Keratinocyte (primary cell): ENCODE results near the gene POLD4. TPM values are rescaled to one million over a fixed set of nuclear protein-coding genes. Genes with fewer than 3 reads are reported as not detected.

Experiments used
- DNase-seq: peaks from one replicate; pipeline ENCODE4 v3.0.0-alpha.2; 2011; ENCODE audit warnings: low read depth, missing footprints, low spot score
- FAIRE-seq: peaks from 2 replicates; lab custom pipeline; 2011; peaks lifted over from hg19 to GRCh38; lab: Jason Lieb, UNC
- H2AFZ ChIP-seq: 2 replicates; pipeline ENCODE4 v1.6.0; 2012; ENCODE audit warnings: low read length, control low read depth, inconsistent platforms; ENCODE audit not compliant: control insufficient read depth
- H3K27ac ChIP-seq: 2 replicates; pipeline ENCODE4 v1.5.1; 2011; ENCODE audit warnings: low read length; ENCODE audit not compliant: control insufficient read depth, insufficient read depth
- H3K27me3 ChIP-seq: 3 replicates; pipeline ENCODE4 v1.6.0; 2011; ENCODE audit warnings: low read length; ENCODE audit not compliant: control insufficient read depth, insufficient read depth; ENCODE audit errors: extremely low read depth
- H3K36me3 ChIP-seq, 2 experiments: 2 replicates in 1 of 2; 3 replicates in 1 of 2; pipeline ENCODE4 v1.5.1; 2011; ENCODE audit warnings: low read length in 2 of 2, mild to moderate bottlenecking in 1 of 2; ENCODE audit not compliant: control insufficient read depth in 2 of 2, insufficient read depth in 2 of 2; ENCODE audit errors: extremely low read depth in 1 of 2
- H3K4me1 ChIP-seq: 3 replicates; pipeline ENCODE4 v1.5.1; 2011; ENCODE audit warnings: low read length; ENCODE audit not compliant: control insufficient read depth, insufficient read depth; ENCODE audit errors: extremely low read depth
- H3K4me2 ChIP-seq: 3 replicates; pipeline ENCODE4 v1.6.0; 2011; ENCODE audit warnings: low read depth, low read length; ENCODE audit not compliant: control insufficient read depth, insufficient read depth; ENCODE audit errors: extremely low read depth
- H3K4me3 ChIP-seq, 3 experiments: fragments of 200-600 bp in 1 of 3; sonication (generic) in 1 of 3; 2 replicates in 2 of 3; 3 replicates in 1 of 3; pipeline ENCODE4 v1.5.1; 2011 to 2016; ENCODE audit warnings: low read length in 3 of 3, mild to moderate bottlenecking in 3 of 3, control low read depth in 2 of 3, inconsistent platforms in 1 of 3, low read depth in 1 of 3, mixed read lengths in 1 of 3, mixed run types in 1 of 3, moderate library complexity in 1 of 3; ENCODE audit not compliant: control insufficient read depth in 2 of 3, insufficient read depth in 2 of 3; ENCODE audit errors: extremely low read depth in 1 of 3
- H3K79me2 ChIP-seq: 2 replicates; pipeline ENCODE4 v1.6.0; 2012; ENCODE audit warnings: low read length; ENCODE audit not compliant: control insufficient read depth, insufficient read depth
- H3K9ac ChIP-seq: 3 replicates; pipeline ENCODE4 v1.6.0; 2011; ENCODE audit warnings: low read length; ENCODE audit not compliant: control insufficient read depth, insufficient read depth; ENCODE audit errors: extremely low read depth
- H3K9me1 ChIP-seq: 3 replicates; pipeline ENCODE4 v1.6.0; 2011; ENCODE audit warnings: low read length; ENCODE audit not compliant: control insufficient read depth, insufficient read depth; ENCODE audit errors: extremely low read depth
- H3K9me3 ChIP-seq: 2 replicates; pipeline ENCODE4 v1.5.1; 2012; ENCODE audit warnings: low read depth, low read length; ENCODE audit not compliant: control insufficient read depth
- H4K20me1 ChIP-seq: 3 replicates; pipeline ENCODE4 v1.6.0; 2011; ENCODE audit warnings: low read length; ENCODE audit not compliant: control insufficient read depth, insufficient read depth; ENCODE audit errors: extremely low read depth
- EZH2 ChIP-seq: IDR thresholded peaks from one replicate; pipeline ENCODE4 v1.6.1; 2012; ENCODE audit warnings: inconsistent platforms, mild to moderate bottlenecking, low read length, moderate library complexity
- dilution Hi-C: fragments of 300-500 bp; cut with MboI; formaldehyde crosslinking; loops from one replicate; pipeline ENCODE4 v1.7.0; 2020; ENCODE audit warnings: low sequenced_read_pairs; ENCODE audit not compliant: extremely low pct_ligation_motif_present
- polyA plus RNA-seq, 5 experiments: library from polyadenylated mRNA; depleted of rRNA in 3 of 5; stranded (reverse) in 3 of 5; stranded (forward) in 1 of 5; unstranded in 1 of 5; fragments of >200 nt; gene quantifications; 1 replicate in 1 of 5; 2 replicates in 3 of 5; 3 replicates in 1 of 5; pipeline versions ENCODE4 v1.2.1 to v1.2.3, GENCODE V29; 2011 to 2012; ENCODE audit warnings: missing spikeins in 2 of 5, low read depth in 1 of 5, low replicate concordance in 1 of 5
- TF ChIP-seq, protein P1 (sequence below), 3 experiments: IDR thresholded peaks in 1 of 3; conservative IDR thresholded peaks in 1 of 3; optimal IDR thresholded peaks in 1 of 3; 2 replicates in 2 of 3; 3 replicates in 1 of 3; pipeline versions ENCODE3 to v1.5.1; 2011; ENCODE audit warnings: low read length in 3 of 3, mild to moderate bottlenecking in 3 of 3, moderate library complexity in 2 of 3, control low read depth in 1 of 3, inconsistent platforms in 1 of 3; ENCODE audit not compliant: insufficient read depth in 2 of 3; ENCODE audit errors: extremely low read depth in 1 of 3

Gene POLD4
- polyA plus RNA-seq, 1 donor (not counting 4 experiments of a cell fraction or from before 2014, with no cell fraction given) = 35.7 TPM

DNA sequence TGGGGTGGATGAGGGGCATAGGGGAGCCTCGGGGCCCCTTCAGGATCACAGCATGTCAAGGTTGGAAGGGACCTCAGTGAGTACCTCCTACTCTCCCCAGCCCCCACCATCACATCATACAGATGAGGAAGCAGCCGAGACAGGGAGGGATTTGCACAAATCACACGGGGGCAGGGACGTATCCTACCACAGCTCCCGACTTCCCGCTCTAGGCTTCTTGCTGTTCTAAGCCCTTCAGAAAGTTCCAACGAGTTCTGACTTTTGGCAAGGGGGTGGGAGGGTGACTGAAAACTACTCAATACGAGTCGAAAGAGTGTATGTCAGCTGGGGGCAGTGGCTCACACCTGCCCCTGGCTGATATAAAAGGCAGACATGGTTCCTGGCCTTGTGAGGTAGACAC lies 33.7 kb upstream of the POLD4 start:
- H3K36me3 ChIP-seq = no peaks in the 10 kb centered on the region
- H3K4me2 ChIP-seq = no peak overlapping the region
- dilution Hi-C loops = no loop called here
- peaks cover 6% of the 10 kb centered on the region for H3K79me2 ChIP-seq
- TF ChIP-seq, protein P1, sequence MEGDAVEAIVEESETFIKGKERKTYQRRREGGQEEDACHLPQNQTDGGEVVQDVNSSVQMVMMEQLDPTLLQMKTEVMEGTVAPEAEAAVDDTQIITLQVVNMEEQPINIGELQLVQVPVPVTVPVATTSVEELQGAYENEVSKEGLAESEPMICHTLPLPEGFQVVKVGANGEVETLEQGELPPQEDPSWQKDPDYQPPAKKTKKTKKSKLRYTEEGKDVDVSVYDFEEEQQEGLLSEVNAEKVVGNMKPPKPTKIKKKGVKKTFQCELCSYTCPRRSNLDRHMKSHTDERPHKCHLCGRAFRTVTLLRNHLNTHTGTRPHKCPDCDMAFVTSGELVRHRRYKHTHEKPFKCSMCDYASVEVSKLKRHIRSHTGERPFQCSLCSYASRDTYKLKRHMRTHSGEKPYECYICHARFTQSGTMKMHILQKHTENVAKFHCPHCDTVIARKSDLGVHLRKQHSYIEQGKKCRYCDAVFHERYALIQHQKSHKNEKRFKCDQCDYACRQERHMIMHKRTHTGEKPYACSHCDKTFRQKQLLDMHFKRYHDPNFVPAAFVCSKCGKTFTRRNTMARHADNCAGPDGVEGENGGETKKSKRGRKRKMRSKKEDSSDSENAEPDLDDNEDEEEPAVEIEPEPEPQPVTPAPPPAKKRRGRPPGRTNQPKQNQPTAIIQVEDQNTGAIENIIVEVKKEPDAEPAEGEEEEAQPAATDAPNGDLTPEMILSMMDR (optimal IDR thresholded peaks at IDR 0.05 in 1 of 3, IDR thresholded peaks at IDR 0.05 in 1 of 3, conservative IDR thresholded peaks at IDR 0.05 in 1 of 3; ENCODE audit: extremely low read depth in 1 of 3, insufficient read depth in 2 of 3, low read length in 3 of 3) = no peak
- no peak for TF ChIP-seq EZH2
- no peaks in the 10 kb centered on the region for H4K20me1 ChIP-seq
- no peaks in the 10 kb centered on the region for H3K9me1 ChIP-seq
- H2AFZ ChIP-seq = no peak overlapping the region
- H3K9ac ChIP-seq = no peak overlapping the region
- H3K27ac ChIP-seq = no peak overlapping the region
- no peak for FAIRE-seq
- no peaks in the 10 kb centered on the region for H3K9me3 ChIP-seq
- no peaks in the 10 kb centered on the region for H3K27me3 ChIP-seq
- no peak for DNase-seq
- H3K4me3 ChIP-seq = no peak overlapping the region
- peaks cover 19% of the 10 kb centered on the region for H3K4me1 ChIP-seq

DNA sequence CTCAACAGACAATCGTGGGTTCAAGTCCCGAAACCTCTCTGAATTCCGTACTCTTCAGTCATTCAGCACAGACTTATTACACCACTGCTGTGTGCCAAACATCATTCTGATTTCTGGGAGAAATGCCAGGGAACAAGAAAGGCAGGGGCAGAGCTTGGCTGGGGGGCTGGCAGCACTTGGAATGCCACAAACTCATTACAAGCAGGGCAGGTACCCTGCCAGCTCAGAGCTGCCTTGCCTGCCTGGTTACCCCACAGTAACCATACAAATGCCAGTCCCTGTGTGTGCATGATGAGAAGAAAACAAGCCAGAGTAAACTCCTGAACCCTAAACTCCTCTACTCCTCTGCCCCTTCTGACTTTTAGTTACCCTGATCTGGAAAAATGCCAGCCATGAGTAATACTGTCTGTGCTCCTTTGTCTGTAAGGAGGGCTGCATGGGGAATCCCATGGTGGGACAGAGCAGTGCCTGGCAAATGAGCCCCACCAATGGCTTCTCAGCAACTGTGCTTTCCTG lies 31.6 kb upstream of the POLD4 start:
- Histone ChIP-seq H3K4me3 (no peak overlapping the region), H3K4me1 (peaks cover 18% of the 10 kb centered on the region), H2AFZ (no peak overlapping the region), H3K4me2 (peak overlapping the region; percentile 23), H3K79me2 (no peaks in the 10 kb centered on the region), H4K20me1 (no peaks in the 10 kb centered on the region), H3K9me3 (no peaks in the 10 kb centered on the region), H3K27ac (no peak overlapping the region), H3K36me3 (no peaks in the 10 kb centered on the region), H3K9ac (no peak overlapping the region), H3K27me3 (no peaks in the 10 kb centered on the region), H3K9me1 (no peaks in the 10 kb centered on the region)
- dilution Hi-C loops = no loop called here
- FAIRE-seq (no peak), DNase-seq (no peak)
- TF ChIP-seq, protein P1 (optimal IDR thresholded peaks at IDR 0.05 in 1 of 3, IDR thresholded peaks at IDR 0.05 in 1 of 3, conservative IDR thresholded peaks at IDR 0.05 in 1 of 3; ENCODE audit: extremely low read depth in 1 of 3, insufficient read depth in 2 of 3, low read length in 3 of 3) = no peak
- no peak for TF ChIP-seq EZH2
